GM23248 (cell line): ENCODE data around the gene TET2. TPM values are rescaled to one million over a fixed set of nuclear protein-coding genes. Genes with fewer than 3 reads are reported as not detected.

ENCODE experiments used
- DNase-seq: peaks from one replicate; pipeline ENCODE4 v3.0.0-alpha.2; 2015
- H2AFZ ChIP-seq: fragments of 200-600 bp; sonication (generic); 2 replicates; pipeline ENCODE4 v1.6.1; 2016; ENCODE audit warnings: antibody characterized with exemption
- H3F3A ChIP-seq: fragments of 200-600 bp; sonication (generic); 2 replicates; pipeline ENCODE4 v1.6.1; 2016; ENCODE audit warnings: mild to moderate bottlenecking, antibody characterized with exemption, mixed run types; ENCODE audit not compliant: insufficient read depth
- H3K27ac ChIP-seq: fragments of 200-600 bp; sonication (generic); 2 replicates; pipeline ENCODE4 v1.5.1; 2016; ENCODE audit warnings: mild to moderate bottlenecking
- H3K27me3 ChIP-seq: fragments of 200-600 bp; sonication (generic); replicated peaks from 2 replicates; pipeline ENCODE4 v1.6.1; 2016; ENCODE audit warnings: mild to moderate bottlenecking; ENCODE audit not compliant: insufficient read depth
- H3K36me3 ChIP-seq: fragments of 200-600 bp; sonication (generic); 2 replicates; pipeline ENCODE4 v1.6.1; 2016; ENCODE audit warnings: low read depth, mild to moderate bottlenecking
- H3K4me1 ChIP-seq: fragments of 200-600 bp; sonication (generic); 2 replicates; pipeline ENCODE4 v1.6.1; 2016; ENCODE audit warnings: mild to moderate bottlenecking; ENCODE audit not compliant: insufficient read depth
- H3K4me2 ChIP-seq: fragments of 200-600 bp; sonication (generic); one replicate; pipeline ENCODE4 v1.6.1; 2016; ENCODE audit warnings: mild to moderate bottlenecking; ENCODE audit not compliant: unreplicated experiment
- H3K4me3 ChIP-seq: fragments of 200-600 bp; sonication (generic); 2 replicates; pipeline ENCODE4 v1.5.1; 2016; ENCODE audit warnings: mild to moderate bottlenecking
- H3K79me2 ChIP-seq: fragments of 200-600 bp; sonication (generic); 2 replicates; pipeline ENCODE4 v1.6.1; 2016; ENCODE audit warnings: mild to moderate bottlenecking; ENCODE audit not compliant: insufficient read depth
- H3K9ac ChIP-seq: fragments of 200-600 bp; sonication (generic); 2 replicates; pipeline ENCODE4 v1.6.1; 2016; ENCODE audit warnings: mild to moderate bottlenecking
- H3K9me2 ChIP-seq: fragments of 200-600 bp; sonication (generic); 2 replicates; pipeline ENCODE4 v1.6.1; 2016; ENCODE audit warnings: mixed run types, mild to moderate bottlenecking, moderate library complexity; ENCODE audit not compliant: insufficient read depth
- H3K9me3 ChIP-seq: fragments of 200-600 bp; sonication (generic); one replicate; pipeline ENCODE4 v1.6.1; 2017; ENCODE audit warnings: low read depth
- H4K20me1 ChIP-seq: fragments of 200-600 bp; sonication (generic); 2 replicates; pipeline ENCODE4 v1.6.0; 2016; ENCODE audit not compliant: insufficient read depth
- EZH2 ChIP-seq: fragments of 200-600 bp; sonication (generic); IDR thresholded peaks from 2 replicates; pipeline ENCODE4 v1.6.1; 2018; ENCODE audit warnings: antibody characterized with exemption, mild to moderate bottlenecking; ENCODE audit not compliant: insufficient read depth, poor library complexity, severe bottlenecking
- EZH2phosphoT487 ChIP-seq: fragments of 200-600 bp; sonication (generic); IDR thresholded peaks from 2 replicates; pipeline ENCODE4 v1.6.1; 2018; ENCODE audit warnings: antibody characterized with exemption, moderate library complexity, mild to moderate bottlenecking, low read depth; ENCODE audit not compliant: insufficient read depth
- WGBS, 2 experiments: methylation state at CpG; one replicate each; pipeline ENCODE4 v1.1.6; 2015 to 2017; ENCODE audit warnings: low lambda C conversion rate in 2 of 2, low coverage in 1 of 2; ENCODE audit errors: missing lambda C conversion rate in 2 of 2; 5-methylcytosine and 5-hydroxymethylcytosine counted together
- in situ Hi-C: fragments of 300-500 bp; cut with MboI; formaldehyde crosslinking; loops from 2 replicates; pipeline ENCODE4 v1.15.0; 2020
- polyA plus RNA-seq: library from polyadenylated mRNA; unstranded; fragments of >200 nt; fragmentation: Nextera tagmentation; extraction: Ambion mirVana; gene quantifications from 2 replicates; pipeline ENCODE4 v1.2.1, GENCODE V29; 2016
- total RNA-seq: library from RNA; depleted of rRNA; stranded (reverse); fragments of >200 nt; shearing (Covaris generic); gene quantifications from 2 replicates; pipeline ENCODE4 v1.2.3, GENCODE V29; 2014

Gene TET2
- total and polyA plus RNA-seq, 2 experiments from 2014 or later, result 5.6 to 5.7 TPM

- H3K9me3 ChIP-seq, result no peaks in the 10 kb centered on the region
- H3K4me1 ChIP-seq, result no peaks in the 10 kb centered on the region
- no peak overlapping the region for H2AFZ ChIP-seq
- H4K20me1 ChIP-seq, result no peaks in the 10 kb centered on the region
- TF ChIP-seq EZH2, result no peak
- no peak for TF ChIP-seq EZH2phosphoT487
- WGBS, 2 experiments, result 41 to 42% methylated on average over 5 of the region's 5 CpGs
- no peak for DNase-seq
- no peaks in the 10 kb centered on the region for H3F3A ChIP-seq
- no peaks in the 10 kb centered on the region for H3K36me3 ChIP-seq
- H3K9ac ChIP-seq, result no peak overlapping the region
- H3K27me3 ChIP-seq, result no peaks in the 10 kb centered on the region
- in situ Hi-C loops, result loop anchor here (10.0 kb wide), 1 partner anchor 335 kb away; no protein-coding TSS in a partner anchor
- H3K79me2 ChIP-seq, result no peaks in the 10 kb centered on the region
- H3K27ac ChIP-seq, result no peak overlapping the region
- no peaks in the 10 kb centered on the region for H3K9me2 ChIP-seq
- no peak overlapping the region for H3K4me3 ChIP-seq
- no peak overlapping the region for H3K4me2 ChIP-seq
Measured at GRCh38 chr4:105129286-105130040, 17.2 kb upstream of the TET2 start.

GRCh38 chr4:105130945-105131344, 15.7 kb upstream of the TET2 start:
- DNase-seq, result no peak
- Histone ChIP-seq H3K9me2 (no peaks in the 10 kb centered on the region), H3K4me3 (no peak overlapping the region), H3K9ac (no peak overlapping the region), H3K4me2 (no peak overlapping the region), H3K36me3 (no peaks in the 10 kb centered on the region), H3K9me3 (no peaks in the 10 kb centered on the region), H2AFZ (no peak overlapping the region), H3F3A (no peaks in the 10 kb centered on the region), H3K27ac (no peak overlapping the region), H4K20me1 (no peaks in the 10 kb centered on the region), H3K27me3 (no peaks in the 10 kb centered on the region), H3K4me1 (no peaks in the 10 kb centered on the region), H3K79me2 (no peaks in the 10 kb centered on the region)
- 17 to 35% methylated on average over 1 of the region's 1 CpG for WGBS, 2 experiments
- in situ Hi-C loops, result loop anchor here (10.0 kb wide), 1 partner anchor 334 kb away; no protein-coding TSS in a partner anchor
- TF ChIP-seq EZH2phosphoT487 (no peak), EZH2 (no peak)

GRCh38 chr4:105133976-105134375, 12.7 kb upstream of the TET2 start:
- H3K4me1 ChIP-seq, result no peaks in the 10 kb centered on the region
- H3K27me3 ChIP-seq, result no peaks in the 10 kb centered on the region
- H3K79me2 ChIP-seq, result no peaks in the 10 kb centered on the region
- H4K20me1 ChIP-seq, result no peaks in the 10 kb centered on the region
- in situ Hi-C loops, result loop anchor here (10.0 kb wide), 1 partner anchor 331 kb away; no protein-coding TSS in a partner anchor
- no peaks in the 10 kb centered on the region for H3F3A ChIP-seq
- H3K36me3 ChIP-seq, result no peaks in the 10 kb centered on the region
- H3K9me3 ChIP-seq, result no peaks in the 10 kb centered on the region
- TF ChIP-seq EZH2phosphoT487 (no peak), EZH2 (no peak)
- H3K9ac ChIP-seq, result no peak overlapping the region
- no peak overlapping the region for H3K4me2 ChIP-seq
- DNase-seq, result no peak
- no peak overlapping the region for H3K27ac ChIP-seq
- no peak overlapping the region for H2AFZ ChIP-seq
- H3K4me3 ChIP-seq, result no peak overlapping the region
- no peaks in the 10 kb centered on the region for H3K9me2 ChIP-seq
- 23 to 47% methylated on average over 2 of the region's 2 CpGs for WGBS, 2 experiments

- H3K4me2 ChIP-seq, result no peak overlapping the region
- no peaks in the 10 kb centered on the region for H3K9me2 ChIP-seq
- 73 to 78% methylated on average over 2 of the region's 2 CpGs for WGBS, 2 experiments
- TF ChIP-seq EZH2 (no peak), EZH2phosphoT487 (no peak)
- DNase-seq, result no peak
- H3K79me2 ChIP-seq, result no peaks in the 10 kb centered on the region
- in situ Hi-C loops, result loop anchor here (10.0 kb wide), 1 partner anchor 329 kb away; no protein-coding TSS in a partner anchor
- H3K27me3 ChIP-seq, result no peaks in the 10 kb centered on the region
- peaks cover 9% of the 10 kb centered on the region; the same call in 1 of the 2 replicates for H3F3A ChIP-seq
- no peaks in the 10 kb centered on the region for H3K9me3 ChIP-seq
- H4K20me1 ChIP-seq, result no peaks in the 10 kb centered on the region
- H3K9ac ChIP-seq, result no peak overlapping the region
- H3K4me3 ChIP-seq, result no peak overlapping the region
- peaks cover 7% of the 10 kb centered on the region; the same call in 1 of the 2 replicates for H3K4me1 ChIP-seq
- no peak overlapping the region for H3K27ac ChIP-seq
- H3K36me3 ChIP-seq, result no peaks in the 10 kb centered on the region
- no peak overlapping the region for H2AFZ ChIP-seq
Measured at GRCh38 chr4:105135785-105136184, 10.9 kb upstream of the TET2 start.
